ENCODE results near the gene TRMT10B. TPM values are rescaled to one million over a fixed set of nuclear protein-coding genes. Genes with fewer than 3 reads are reported as not detected.

The TRMT10B gene
- total and polyA plus RNA-seq, 12 donors = 2.9 to 13.0 (median 8.9) TPM

GRCh38 chr9:37784291-37784615 is 30.6 kb downstream of the TRMT10B start:
- no peaks in the 10 kb centered on the region for H3K27me3 ChIP-seq
- peaks cover 0 to 43% of the 10 kb centered on the region in 2 donors for H3K36me3 ChIP-seq (replicated peaks in 1 of 2)
- H3K27ac ChIP-seq = peak overlapping the region; percentile 36 to 94 (median 83)
- no peaks in the 10 kb centered on the region for H3K9me3 ChIP-seq (replicated peaks in 1 of 3)
- peak in 1 of 7 donors; percentile 19 for DNase-seq
- H3K4me1 ChIP-seq (replicated peaks in 1 of 2) = peaks cover 11 to 34% of the 10 kb centered on the region in 2 donors
- H3K4me3 ChIP-seq = peak overlapping the region; percentile 71 to 92 (median 82)
- intact Hi-C loops (cut with DNase I) = loop anchor here in 1 of 2 donors (10.0 kb wide), 1 partner anchor 61 kb away; no protein-coding TSS in a partner anchor
- WGBS, 4 donors = 0 to 1% (median 1%) methylated on average over 6 of the region's 6 CpGs
- TF ChIP-seq POLR2A (IDR thresholded peaks at IDR 0.05) = no peak

DNA sequence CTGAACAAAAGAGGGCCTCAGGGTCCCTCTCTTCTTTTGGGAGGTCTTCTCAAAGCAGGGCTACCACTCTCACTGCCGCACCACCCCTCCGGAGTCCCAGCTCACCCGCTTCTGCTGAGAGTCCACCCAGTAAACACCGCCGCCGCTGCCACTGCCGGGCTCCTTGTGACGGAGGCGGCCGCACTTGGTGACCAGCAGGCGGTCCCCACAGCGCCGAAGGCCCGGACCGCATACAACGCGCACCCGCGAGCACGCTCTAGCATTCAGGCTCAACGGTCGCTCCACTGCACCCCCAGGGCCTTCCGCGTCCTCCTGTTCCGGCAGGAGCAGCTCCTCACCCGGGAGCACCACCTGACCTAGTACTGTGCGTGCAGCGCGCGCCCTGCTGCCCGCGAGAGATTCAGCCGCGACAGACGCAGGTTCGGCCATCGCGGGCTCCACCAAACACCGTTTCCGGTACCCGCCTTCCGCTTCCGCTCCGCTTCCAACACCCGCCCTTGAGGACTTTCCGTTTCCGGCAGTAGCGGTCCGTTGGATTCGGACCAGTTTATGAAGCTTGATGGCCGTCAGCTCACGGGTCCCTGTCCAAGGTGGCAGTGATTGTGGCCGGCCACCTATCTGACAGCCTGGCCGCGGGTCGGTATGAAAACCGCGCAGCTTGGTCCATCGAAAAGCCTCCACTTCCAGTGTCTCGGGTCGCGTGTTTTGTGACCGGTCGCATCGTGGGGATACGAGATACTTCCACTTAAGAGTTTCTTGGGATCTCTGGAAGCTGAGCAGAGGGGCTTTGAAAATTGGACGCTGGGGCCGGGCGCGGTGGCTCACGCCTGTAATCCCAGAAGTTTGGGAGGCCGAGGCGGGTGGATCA is 31.2 kb downstream of the TRMT10B start, which contains the start of gene EXOSC3:
TSS of gene EXOSC3 (minus strand) at position 449 of the 868 bp plus-strand sequence. CDS start at position 429, 20 bp downstream.
- H3K36me3 ChIP-seq (replicated peaks in 1 of 2) = peaks cover 0 to 37% of the 10 kb centered on the region in 2 donors
- peaks cover 11 to 34% of the 10 kb centered on the region in 2 donors for H3K4me1 ChIP-seq (replicated peaks in 1 of 2)
- DNase-seq = peak; percentile 87 to 95 (median 93)
- intact Hi-C loops (cut with DNase I) = loop anchor here in 1 of 2 donors (10.0 kb wide), 1 partner anchor 60 kb away; no protein-coding TSS in a partner anchor
- whole genome bisulfite sequencing, 4 donors = 0 to 7% (median 1%) methylated on average over 5 to 73 of the region's 73 CpGs
- peak within 1 kb of the TSS; percentile 54 to 94 (median 83) for H3K27ac ChIP-seq
- TF ChIP-seq POLR2A (IDR thresholded peaks at IDR 0.05) (peak; percentile 48 to 79), CTCF (IDR thresholded peaks at IDR 0.05) (peak in 3 of 6 experiments; percentile 26 to 39 (median 27))
- no peaks in the 10 kb centered on the region for H3K9me3 ChIP-seq (replicated peaks in 1 of 3)
- H3K4me3 ChIP-seq = peak within 1 kb of the TSS; percentile 71 to 92 (median 82)
- H3K27me3 ChIP-seq = no peaks in the 10 kb centered on the region

GRCh38 chr9:37787059-37787458 is 33.5 kb downstream of the TRMT10B start:
- peak in 1 of 7 donors; percentile 25 for DNase-seq
- Histone ChIP-seq H3K4me3 (no peak overlapping the region), H3K36me3 (replicated peaks in 1 of 2) (peaks cover 0 to 16% of the 10 kb centered on the region in 2 donors), H3K27ac (no peak overlapping the region), H3K27me3 (no peaks in the 10 kb centered on the region), H3K9me3 (replicated peaks in 1 of 3) (no peaks in the 10 kb centered on the region), H3K4me1 (replicated peaks in 1 of 2) (peaks cover 19 to 39% of the 10 kb centered on the region in 2 donors)
- TF ChIP-seq POLR2A (IDR thresholded peaks at IDR 0.05) (no peak), CTCF (IDR thresholded peaks at IDR 0.05) (no peak)
- intact Hi-C loops (cut with DNase I) = loop anchor here in 1 of 2 donors (10.0 kb wide), 1 partner anchor 58 kb away; no protein-coding TSS in a partner anchor
- WGBS, 4 donors = 55 to 83% (median 59%) methylated on average over 4 to 45 of the region's 45 CpGs

GRCh38 chr9:37788332-37788731 is 34.7 kb downstream of the TRMT10B start:
- H3K27me3 ChIP-seq = no peaks in the 10 kb centered on the region
- no peak for DNase-seq
- H3K9me3 ChIP-seq (replicated peaks in 1 of 3) = no peaks in the 10 kb centered on the region
- intact Hi-C loops (cut with DNase I) = loop anchor here in 1 of 2 donors (10.0 kb wide), 1 partner anchor 56 kb away; no protein-coding TSS in a partner anchor
- no peak overlapping the region for H3K4me3 ChIP-seq
- peaks cover 0 to 3% of the 10 kb centered on the region in 2 donors for H3K36me3 ChIP-seq (replicated peaks in 1 of 2)
- 78 to 84% (median 82%) methylated on average over 6 of the region's 6 CpGs for WGBS, 4 donors
- H3K4me1 ChIP-seq (replicated peaks in 1 of 2) = peaks cover 14 to 26% of the 10 kb centered on the region in 2 donors
- TF ChIP-seq POLR2A (IDR thresholded peaks at IDR 0.05) = no peak
- no peak for TF ChIP-seq CTCF (IDR thresholded peaks at IDR 0.05)
- H3K27ac ChIP-seq = peak overlapping the region in 1 of 5 donors; percentile 3
